PFSK-1 (cell line): ENCODE data around the gene ASB16.

Experiments used
- FOXP2 ChIP-seq: optimal IDR thresholded peaks from 2 replicates; pipeline ENCODE3; 2011; ENCODE audit warnings: borderline replicate concordance, control low read depth, inconsistent platforms; ENCODE audit not compliant: insufficient read depth; ENCODE audit errors: extremely low read length, extremely low read depth
- POLR2AphosphoS5 ChIP-seq: IDR thresholded peaks from 2 replicates; pipeline ENCODE4 v1.6.1; 2012; ENCODE audit warnings: low read depth, mild to moderate bottlenecking, control low read depth, low read length, moderate library complexity
- REST ChIP-seq, 2 experiments: IDR thresholded peaks; 2 replicates each; pipeline versions ENCODE4 v1.6.1 to v1.8.0; 2011 to 2012; ENCODE audit warnings: low read depth in 2 of 2, low read length in 2 of 2, control low read depth in 1 of 2, inconsistent platforms in 1 of 2, mild to moderate bottlenecking in 1 of 2, moderate library complexity in 1 of 2; ENCODE audit not compliant: insufficient read depth in 1 of 2
- SIN3A ChIP-seq: IDR thresholded peaks from 2 replicates; pipeline ENCODE4 v1.6.1; 2012; ENCODE audit warnings: mild to moderate bottlenecking, low read length, moderate library complexity, borderline replicate concordance; ENCODE audit not compliant: insufficient read depth
- TAF1 ChIP-seq: IDR thresholded peaks from 2 replicates; pipeline ENCODE4 v1.6.1; 2012; ENCODE audit warnings: low read length, control low read depth, borderline replicate concordance; ENCODE audit not compliant: insufficient read depth

ASB16 gene

GRCh38 chr17:44177640-44178039 is 7.1 kb downstream of the ASB16 start:
- no peak for TF ChIP-seq SIN3A
- no peak for TF ChIP-seq REST (IDR thresholded peaks at IDR 0.05; ENCODE audit: insufficient read depth in 1 of 2, low read depth in 2 of 2, low read length in 2 of 2)
- TF ChIP-seq POLR2AphosphoS5 = no peak
- TF ChIP-seq TAF1 = no peak
- no peak for TF ChIP-seq FOXP2

- no peak for TF ChIP-seq FOXP2
- no peak for TF ChIP-seq REST (IDR thresholded peaks at IDR 0.05; ENCODE audit: insufficient read depth in 1 of 2, low read depth in 2 of 2, low read length in 2 of 2)
Observed at GRCh38 chr17:44178133-44178532, 7.6 kb downstream of the ASB16 start.

GRCh38 chr17:44183024-44183423 is 12.5 kb downstream of the ASB16 start:
- TF ChIP-seq TAF1 (no peak), POLR2AphosphoS5 (no peak), FOXP2 (no peak), REST (IDR thresholded peaks at IDR 0.05; ENCODE audit: insufficient read depth in 1 of 2, low read depth in 2 of 2, low read length in 2 of 2) (no peak), SIN3A (no peak)

- TF ChIP-seq FOXP2 (no peak), SIN3A (no peak), POLR2AphosphoS5 (no peak), TAF1 (no peak), REST (IDR thresholded peaks at IDR 0.05; ENCODE audit: insufficient read depth in 1 of 2, low read depth in 2 of 2, low read length in 2 of 2) (no peak)
Observed at GRCh38 chr17:44184212-44184810, 13.8 kb downstream of the ASB16 start.
